ENCODE measurements around the gene NKAIN2. TPM values are rescaled to one million over a fixed set of nuclear protein-coding genes. Genes with fewer than 3 reads are reported as not detected.

The NKAIN2 gene
- total and polyA plus RNA-seq, 9 of the 15 experiments (the other 6 are each of a cell fraction or from before 2014, with no cell fraction given), result not detected

DNA sequence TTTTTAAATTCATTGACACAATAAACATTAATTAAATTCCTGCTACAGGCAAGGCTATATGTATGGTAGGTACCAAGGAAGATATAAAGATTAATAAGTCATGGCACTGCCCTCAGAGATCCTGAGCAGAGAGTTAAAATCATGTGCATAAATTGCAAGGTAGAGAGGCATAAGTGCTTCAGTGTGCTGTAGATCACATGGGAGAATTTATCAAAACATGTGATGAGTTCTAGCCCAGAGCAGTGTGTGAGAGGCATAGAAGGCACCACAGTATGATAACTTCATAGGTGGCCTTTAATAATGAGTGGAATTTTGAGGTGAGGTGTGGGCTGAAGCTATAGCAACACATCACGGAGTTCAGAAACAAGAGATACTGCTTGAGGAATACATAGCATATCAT, 692.7 kb downstream of the NKAIN2 start:
- Histone ChIP-seq H3K4me1 (replicated peaks in 1 of 2; ENCODE audit: control insufficient read depth in 2 of 2, insufficient read depth in 2 of 2, low read length in 2 of 2) (no peaks in the 10 kb centered on the region), H3K27me3 (ENCODE audit: control insufficient read depth in 2 of 2, insufficient read depth in 2 of 2, low read length in 2 of 2) (no peaks in the 10 kb centered on the region), H3K27ac (ENCODE audit: extremely low read depth, low read depth, low read length) (no peak overlapping the region), H3K4me2 (ENCODE audit: insufficient read depth, low read length) (no peak overlapping the region), H4K20me1 (replicated peaks; ENCODE audit: control insufficient read depth, insufficient read depth, low read length) (no peaks in the 10 kb centered on the region), H3K36me3 (ENCODE audit: control insufficient read depth, insufficient read depth, low read length) (no peaks in the 10 kb centered on the region), H3K9ac (ENCODE audit: insufficient read depth in 1 of 2, low read depth in 2 of 2, low read length in 2 of 2) (no peak overlapping the region), H3K79me2 (ENCODE audit: control insufficient read depth, insufficient read depth, low read length) (no peaks in the 10 kb centered on the region), H3K9me1 (ENCODE audit: control insufficient read depth, insufficient read depth, low read length) (no peaks in the 10 kb centered on the region), H3K9me3 (replicated peaks; ENCODE audit: control insufficient read depth, insufficient read depth, low read depth, low read length) (no peaks in the 10 kb centered on the region), H2AFZ (ENCODE audit: low read depth, low read length) (no peak overlapping the region), H3K4me3 (no peak overlapping the region)
- ATAC-seq (no peak), DNase-seq (ENCODE audit: extremely low read depth in 1 of 4, low spot score in 3 of 4) (no peak), FAIRE-seq (no peak)
- in situ Hi-C loops (cut with MboI) (no loop called here), intact Hi-C loops (cut with micrococcal nuclease) (no loop called here)
- POLR2A ChIA-PET, result no interaction called here
- BruUV-seq (replicated peaks), result no TSS peak
- CTCF ChIA-PET (ENCODE audit: low intra/inter-chr PET ratio), result no interaction called here
- WGBS (ENCODE audit: insufficient coverage, low coverage, missing lambda C conversion rate), result 0% methylated on average over 1 of the region's 1 CpG
- TF ChIP-seq, protein P1, sequence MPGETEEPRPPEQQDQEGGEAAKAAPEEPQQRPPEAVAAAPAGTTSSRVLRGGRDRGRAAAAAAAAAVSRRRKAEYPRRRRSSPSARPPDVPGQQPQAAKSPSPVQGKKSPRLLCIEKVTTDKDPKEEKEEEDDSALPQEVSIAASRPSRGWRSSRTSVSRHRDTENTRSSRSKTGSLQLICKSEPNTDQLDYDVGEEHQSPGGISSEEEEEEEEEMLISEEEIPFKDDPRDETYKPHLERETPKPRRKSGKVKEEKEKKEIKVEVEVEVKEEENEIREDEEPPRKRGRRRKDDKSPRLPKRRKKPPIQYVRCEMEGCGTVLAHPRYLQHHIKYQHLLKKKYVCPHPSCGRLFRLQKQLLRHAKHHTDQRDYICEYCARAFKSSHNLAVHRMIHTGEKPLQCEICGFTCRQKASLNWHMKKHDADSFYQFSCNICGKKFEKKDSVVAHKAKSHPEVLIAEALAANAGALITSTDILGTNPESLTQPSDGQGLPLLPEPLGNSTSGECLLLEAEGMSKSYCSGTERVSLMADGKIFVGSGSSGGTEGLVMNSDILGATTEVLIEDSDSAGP (CRISPR knock-in tag; IDR thresholded peaks at IDR 0.05), result no peak
- TF ChIP-seq DACH1 (IDR thresholded peaks at IDR 0.05; ENCODE audit: partially characterized antibody), result no peak

DNA sequence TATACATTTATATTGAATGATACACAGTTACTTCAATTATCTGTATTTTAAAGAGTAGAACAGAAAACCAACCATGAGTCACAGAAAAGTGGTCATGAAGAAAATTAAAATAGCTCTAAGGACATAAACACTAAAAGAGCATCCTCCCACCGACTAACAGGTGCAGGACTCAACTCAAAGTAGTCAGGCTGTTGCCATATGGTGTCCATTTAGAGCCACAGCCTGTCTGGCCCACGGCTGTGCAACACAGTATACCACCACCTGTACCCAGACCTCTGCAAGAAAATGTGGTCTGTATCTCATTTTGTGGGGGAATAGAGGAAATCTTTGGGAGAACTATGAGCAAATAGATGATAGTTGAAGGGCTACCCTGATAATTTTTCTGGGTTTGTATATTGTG, 708.8 kb downstream of the NKAIN2 start:
- Histone ChIP-seq H3K9ac (ENCODE audit: insufficient read depth in 1 of 2, low read depth in 2 of 2, low read length in 2 of 2) (no peak overlapping the region), H3K4me2 (ENCODE audit: insufficient read depth, low read length) (no peak overlapping the region), H2AFZ (ENCODE audit: low read depth, low read length) (no peak overlapping the region), H3K9me3 (replicated peaks; ENCODE audit: control insufficient read depth, insufficient read depth, low read depth, low read length) (no peaks in the 10 kb centered on the region), H3K4me3 (no peak overlapping the region), H4K20me1 (replicated peaks; ENCODE audit: control insufficient read depth, insufficient read depth, low read length) (no peaks in the 10 kb centered on the region), H3K79me2 (ENCODE audit: control insufficient read depth, insufficient read depth, low read length) (no peaks in the 10 kb centered on the region), H3K27ac (ENCODE audit: extremely low read depth, low read depth, low read length) (no peak overlapping the region), H3K9me1 (ENCODE audit: control insufficient read depth, insufficient read depth, low read length) (no peaks in the 10 kb centered on the region), H3K4me1 (replicated peaks in 1 of 2; ENCODE audit: control insufficient read depth in 2 of 2, insufficient read depth in 2 of 2, low read length in 2 of 2) (no peaks in the 10 kb centered on the region), H3K36me3 (ENCODE audit: control insufficient read depth, insufficient read depth, low read length) (no peaks in the 10 kb centered on the region), H3K27me3 (ENCODE audit: control insufficient read depth in 2 of 2, insufficient read depth in 2 of 2, low read length in 2 of 2) (no peaks in the 10 kb centered on the region)
- FAIRE-seq (no peak), ATAC-seq (no peak), DNase-seq (ENCODE audit: extremely low read depth in 1 of 4, low spot score in 3 of 4) (no peak)
- CTCF ChIA-PET (ENCODE audit: low intra/inter-chr PET ratio), result no interaction called here
- in situ Hi-C loops (cut with MboI) (no loop called here), intact Hi-C loops (cut with micrococcal nuclease) (no loop called here)
- TF ChIP-seq ZNF695 (CRISPR knock-in tag; IDR thresholded peaks at IDR 0.05), result no peak
- no peak for TF ChIP-seq KLF13 (tag; IDR thresholded peaks at IDR 0.05; ENCODE audit: borderline replicate concordance, low read depth)
- no peak for TF ChIP-seq BHLHE40 (IDR thresholded peaks at IDR 0.05; ENCODE audit: low read length)
- no peak for TF ChIP-seq SIN3A (IDR thresholded peaks at IDR 0.05; ENCODE audit: borderline replicate concordance in 2 of 2, control insufficient read depth in 1 of 2, low read depth in 2 of 2, low read length in 2 of 2)
- 0% methylated on average over 2 of the region's 2 CpGs for WGBS (ENCODE audit: insufficient coverage, low coverage, missing lambda C conversion rate)
- no TSS peak for BruUV-seq (replicated peaks)
- POLR2A ChIA-PET, result no interaction called here
